DOHH2 (cell line): ENCODE data around the gene LDLRAD2.

Experiments
- CTCF ChIP-seq: fragments of 200-600 bp; sonication (generic); IDR thresholded peaks from one replicate; pipeline ENCODE4 v1.5.1; 2014; ENCODE audit warnings: antibody characterized with exemption, mild to moderate bottlenecking, low read depth, low read length; ENCODE audit not compliant: poor library complexity, severe bottlenecking
- EZH2phosphoT487 ChIP-seq: fragments of 200-600 bp; sonication (generic); IDR thresholded peaks from 2 replicates; pipeline ENCODE4 v1.6.1; 2017; ENCODE audit warnings: borderline replicate concordance, mild to moderate bottlenecking, antibody characterized with exemption, low read length, moderate library complexity, mixed read lengths

GRCh38 chr1:21795075-21795474, 17.0 kb upstream of the LDLRAD2 start:
- TF ChIP-seq CTCF: no peak
- TF ChIP-seq EZH2phosphoT487: no peak
